GM12878 (cell line): Measurements from ENCODE around the gene FSTL4. TPM values are rescaled to one million over a fixed set of nuclear protein-coding genes. Genes with fewer than 3 reads are reported as not detected.

Experiments used
- ATAC-seq: fragments of 200-7000 bp; cut with Tn5 transposase; 3 replicates; pipeline ENCODE4 v1.9.1; 2020; ENCODE audit warnings: mild to moderate bottlenecking, moderate library complexity
- BruUV-seq: library from RNA; stranded (reverse); fragments of 400-500 nt; replicated peaks from 2 replicates; lab custom pipeline; 2021; lab: Mats Ljungman, UMichigan
- CTCF ChIA-PET: fragments of 300-600 bp; sonication (Branson Sonifier 250); formaldehyde crosslinking; extraction: SDS; loops from one replicate; lab custom pipeline; 2021; ENCODE audit warnings: inconsistent platforms; lab: Yijun Ruan, JAX
- POLR2A ChIA-PET: fragments of 350-600 bp; formaldehyde crosslinking; extraction: SDS; loops from one replicate; lab custom pipeline; 2021; ENCODE audit warnings: inconsistent platforms; lab: Charles Lee
- RAD21 ChIA-PET: fragments of 300-600 bp; sonication (Branson Sonifier 250); formaldehyde crosslinking; loops from one replicate; lab custom pipeline; 2023; ENCODE audit warnings: antibody characterized with exemption; ENCODE audit not compliant: unreplicated experiment; lab: Charles Lee
- SMC1A ChIA-PET: fragments of 300-600 bp; sonication (Branson Sonifier 250); formaldehyde crosslinking; loops from one replicate; lab custom pipeline; 2023; ENCODE audit not compliant: unreplicated experiment, uncharacterized antibody; lab: Charles Lee
- DNase-seq: peaks from one replicate; pipeline ENCODE4 v3.0.0-alpha.2; 2011; ENCODE audit warnings: low read depth, low spot score
- FAIRE-seq: peaks from 3 replicates; lab custom pipeline; 2011; peaks lifted over from hg19 to GRCh38; lab: Jason Lieb, UNC
- H2AFZ ChIP-seq: 2 replicates; pipeline ENCODE4 v1.6.0; 2011; ENCODE audit warnings: low read depth, low read length, control low read depth; ENCODE audit not compliant: control insufficient read depth
- H3K27ac ChIP-seq: 2 replicates; pipeline ENCODE4 v1.5.1; 2011; ENCODE audit warnings: control low read depth; ENCODE audit not compliant: control insufficient read depth, insufficient read depth
- H3K27me3 ChIP-seq, 2 experiments: replicated peaks in 1 of 2; 2 replicates each; pipeline versions ENCODE4 v1.6.0 to v1.6.1; 2011; ENCODE audit warnings: low read length in 1 of 2; ENCODE audit not compliant: control insufficient read depth in 2 of 2, insufficient read depth in 2 of 2
- H3K36me3 ChIP-seq, 2 experiments: 2 replicates each; pipeline ENCODE4 v1.5.1; 2011; ENCODE audit warnings: low read length in 1 of 2; ENCODE audit not compliant: control insufficient read depth in 2 of 2, insufficient read depth in 2 of 2
- H3K4me1 ChIP-seq: 2 replicates; pipeline ENCODE4 v1.6.1; 2011; ENCODE audit warnings: mild to moderate bottlenecking, low read length, moderate library complexity, mixed read lengths; ENCODE audit not compliant: control insufficient read depth, insufficient read depth
- H3K4me2 ChIP-seq: 2 replicates; pipeline ENCODE4 v1.6.0; 2011; ENCODE audit warnings: control low read depth; ENCODE audit not compliant: control insufficient read depth, insufficient read depth
- H3K4me3 ChIP-seq: fragments of 200-600 bp; sonication (generic); 2 replicates; pipeline ENCODE4 v1.5.1; 2016
- H3K79me2 ChIP-seq: 2 replicates; pipeline ENCODE4 v1.6.0; 2011; ENCODE audit warnings: low read length; ENCODE audit not compliant: control insufficient read depth, insufficient read depth
- H3K9ac ChIP-seq: 2 replicates; pipeline ENCODE4 v1.8.0; 2011; ENCODE audit warnings: low read length, control low read depth, mixed read lengths; ENCODE audit not compliant: control insufficient read depth, insufficient read depth
- H3K9me3 ChIP-seq: replicated peaks from 3 replicates; pipeline ENCODE4 v1.5.1; 2011; ENCODE audit warnings: mild to moderate bottlenecking, low read length; ENCODE audit not compliant: control insufficient read depth, insufficient read depth
- H4K20me1 ChIP-seq: 2 replicates; pipeline ENCODE4 v1.6.0; 2011; ENCODE audit not compliant: control insufficient read depth, insufficient read depth
- CHD1 ChIP-seq: IDR thresholded peaks from 2 replicates; pipeline ENCODE4 v1.6.1; 2012; ENCODE audit warnings: low read depth, low read length, improper control_type of control experiment
- MEF2A ChIP-seq: IDR thresholded peaks from 2 replicates; pipeline ENCODE4 v1.6.1; 2011; ENCODE audit warnings: low read depth, mild to moderate bottlenecking, low read length, moderate library complexity; ENCODE audit not compliant: insufficient read depth
- POLR2A ChIP-seq: IDR thresholded peaks from 2 replicates; pipeline ENCODE4 v1.6.1; 2011; ENCODE audit warnings: low read depth, mild to moderate bottlenecking, low read length
- WGBS: methylation state at CpG from one replicate; pipeline ENCODE4 v1.1.6; 2016; ENCODE audit warnings: low lambda C conversion rate; ENCODE audit not compliant: insufficient replicate concordance, insufficient coverage; ENCODE audit errors: missing lambda C conversion rate; 5-methylcytosine and 5-hydroxymethylcytosine counted together
- in situ Hi-C: fragments of 300-500 bp; cut with MboI; formaldehyde crosslinking; loops from 9 replicates; pipeline ENCODE4 v1.14.3; 2018; ENCODE audit warnings: mixed read lengths
- intact Hi-C: fragments of 100-400 bp; cut with micrococcal nuclease; formaldehyde crosslinking; loops from one replicate; pipeline ENCODE4 v1.14.2; 2022; ENCODE audit not compliant: unreplicated experiment
- polyA plus RNA-seq, 11 experiments: library from polyadenylated mRNA; depleted of rRNA in 4 of 11; unstranded in 6 of 11; stranded (reverse) in 5 of 11; fragments of >200 nt; fragmentation: Nextera tagmentation in 4 of 11; fragmentation: Illumina TruSeq in 1 of 11; extraction: Ambion mirVana in 4 of 11; extraction: Trizol in 1 of 11; gene quantifications; 1 replicate in 1 of 11; 2 replicates in 10 of 11; pipeline versions ENCODE4 v1.2.1 to v1.2.3, GENCODE V29; 2011 to 2016; ENCODE audit warnings: inconsistent platforms in 2 of 11, missing spikeins in 2 of 11, low read depth in 1 of 11
- total RNA-seq, 4 experiments: library from RNA; depleted of rRNA in 3 of 4; stranded (reverse); fragments of >200 nt in 3 of 4; fragmentation: Illumina TruSeq in 1 of 4; extraction: Trizol in 1 of 4; gene quantifications; 2 replicates each; pipeline versions ENCODE4 v1.2.1 to v1.2.3, GENCODE V29; 2013 to 2021
- TF ChIP-seq, protein P1 (sequence below): fragments of 450-650 bp; IDR thresholded peaks from 2 replicates; pipeline ENCODE4 v1.6.1; 2017; ENCODE audit warnings: mild to moderate bottlenecking
- TF ChIP-seq, protein P2 (sequence below): fragments of 450-650 bp; IDR thresholded peaks from 2 replicates; pipeline ENCODE4 v1.6.1; 2017; ENCODE audit warnings: mild to moderate bottlenecking, moderate library complexity

FSTL4 gene
- total and polyA plus RNA-seq, 10 of the 15 experiments (the other 5 are each of a cell fraction or from before 2014, with no cell fraction given), result 0.01 to 0.79 (median 0.21) TPM; not detected in 6

- no peak for DNase-seq
- no peaks in the 10 kb centered on the region for H3K79me2 ChIP-seq
- H3K4me1 ChIP-seq, result no peaks in the 10 kb centered on the region
- H3K9ac ChIP-seq, result no peak overlapping the region
- no peaks in the 10 kb centered on the region for H4K20me1 ChIP-seq
- ChIA-PET SMC1A (interaction anchor here (0.9 to 2.4 kb wide), 2 partner anchors 9 to 10 kb away, joined by 3 to 5 read pairs; no protein-coding TSS in a partner anchor), POLR2A (interaction anchor here (0.8 kb wide), 1 partner anchor 9 kb away, joined by 3 read pairs; no protein-coding TSS in a partner anchor)
- no peak overlapping the region for H3K27ac ChIP-seq
- no peak for ATAC-seq
- no peak overlapping the region for H3K4me2 ChIP-seq
- H3K27me3 ChIP-seq, result no peaks in the 10 kb centered on the region
- no peaks in the 10 kb centered on the region for H3K36me3 ChIP-seq
- intact Hi-C loops (no loop called here), in situ Hi-C loops (no loop called here)
- BruUV-seq, result no TSS peak
- TF ChIP-seq CHD1, result no peak
- no peak for TF ChIP-seq POLR2A
- no peak for TF ChIP-seq MEF2A
- TF ChIP-seq, protein P1, sequence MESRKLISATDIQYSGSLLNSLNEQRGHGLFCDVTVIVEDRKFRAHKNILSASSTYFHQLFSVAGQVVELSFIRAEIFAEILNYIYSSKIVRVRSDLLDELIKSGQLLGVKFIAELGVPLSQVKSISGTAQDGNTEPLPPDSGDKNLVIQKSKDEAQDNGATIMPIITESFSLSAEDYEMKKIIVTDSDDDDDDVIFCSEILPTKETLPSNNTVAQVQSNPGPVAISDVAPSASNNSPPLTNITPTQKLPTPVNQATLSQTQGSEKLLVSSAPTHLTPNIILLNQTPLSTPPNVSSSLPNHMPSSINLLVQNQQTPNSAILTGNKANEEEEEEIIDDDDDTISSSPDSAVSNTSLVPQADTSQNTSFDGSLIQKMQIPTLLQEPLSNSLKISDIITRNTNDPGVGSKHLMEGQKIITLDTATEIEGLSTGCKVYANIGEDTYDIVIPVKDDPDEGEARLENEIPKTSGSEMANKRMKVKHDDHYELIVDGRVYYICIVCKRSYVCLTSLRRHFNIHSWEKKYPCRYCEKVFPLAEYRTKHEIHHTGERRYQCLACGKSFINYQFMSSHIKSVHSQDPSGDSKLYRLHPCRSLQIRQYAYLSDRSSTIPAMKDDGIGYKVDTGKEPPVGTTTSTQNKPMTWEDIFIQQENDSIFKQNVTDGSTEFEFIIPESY, result no peak
- TF ChIP-seq, protein P2, sequence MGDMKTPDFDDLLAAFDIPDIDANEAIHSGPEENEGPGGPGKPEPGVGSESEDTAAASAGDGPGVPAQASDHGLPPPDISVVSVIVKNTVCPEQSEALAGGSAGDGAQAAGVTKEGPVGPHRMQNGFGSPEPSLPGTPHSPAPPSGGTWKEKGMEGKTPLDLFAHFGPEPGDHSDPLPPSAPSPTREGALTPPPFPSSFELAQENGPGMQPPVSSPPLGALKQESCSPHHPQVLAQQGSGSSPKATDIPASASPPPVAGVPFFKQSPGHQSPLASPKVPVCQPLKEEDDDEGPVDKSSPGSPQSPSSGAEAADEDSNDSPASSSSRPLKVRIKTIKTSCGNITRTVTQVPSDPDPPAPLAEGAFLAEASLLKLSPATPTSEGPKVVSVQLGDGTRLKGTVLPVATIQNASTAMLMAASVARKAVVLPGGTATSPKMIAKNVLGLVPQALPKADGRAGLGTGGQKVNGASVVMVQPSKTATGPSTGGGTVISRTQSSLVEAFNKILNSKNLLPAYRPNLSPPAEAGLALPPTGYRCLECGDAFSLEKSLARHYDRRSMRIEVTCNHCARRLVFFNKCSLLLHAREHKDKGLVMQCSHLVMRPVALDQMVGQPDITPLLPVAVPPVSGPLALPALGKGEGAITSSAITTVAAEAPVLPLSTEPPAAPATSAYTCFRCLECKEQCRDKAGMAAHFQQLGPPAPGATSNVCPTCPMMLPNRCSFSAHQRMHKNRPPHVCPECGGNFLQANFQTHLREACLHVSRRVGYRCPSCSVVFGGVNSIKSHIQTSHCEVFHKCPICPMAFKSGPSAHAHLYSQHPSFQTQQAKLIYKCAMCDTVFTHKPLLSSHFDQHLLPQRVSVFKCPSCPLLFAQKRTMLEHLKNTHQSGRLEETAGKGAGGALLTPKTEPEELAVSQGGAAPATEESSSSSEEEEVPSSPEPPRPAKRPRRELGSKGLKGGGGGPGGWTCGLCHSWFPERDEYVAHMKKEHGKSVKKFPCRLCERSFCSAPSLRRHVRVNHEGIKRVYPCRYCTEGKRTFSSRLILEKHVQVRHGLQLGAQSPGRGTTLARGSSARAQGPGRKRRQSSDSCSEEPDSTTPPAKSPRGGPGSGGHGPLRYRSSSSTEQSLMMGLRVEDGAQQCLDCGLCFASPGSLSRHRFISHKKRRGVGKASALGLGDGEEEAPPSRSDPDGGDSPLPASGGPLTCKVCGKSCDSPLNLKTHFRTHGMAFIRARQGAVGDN, result no peak
- TF ChIP-seq, all 136 proteins: peak for 0
- no peak for FAIRE-seq
- WGBS, result 30% methylated on average over 4 of the region's 4 CpGs
- no peaks in the 10 kb centered on the region for H3K9me3 ChIP-seq
- RAD21 ChIA-PET, result no interaction called here
- H2AFZ ChIP-seq, result no peak overlapping the region
- no peak overlapping the region for H3K4me3 ChIP-seq
- CTCF ChIA-PET, result interaction anchor here (0.9 to 1.6 kb wide), 4 partner anchors 12 to 46 kb away, joined by 3 to 10 read pairs (median 4); no protein-coding TSS in a partner anchor
Measured at GRCh38 chr5:133406208-133406976, 205.9 kb downstream of the FSTL4 start.
